HL-60 (cell line): ENCODE results near the gene ATP11A.

Source experiments
- CTCF ChIP-seq: IDR thresholded peaks from one replicate; pipeline ENCODE4 v1.5.1; 2011; ENCODE audit warnings: low read length, control low read depth, inconsistent platforms; ENCODE audit not compliant: insufficient read depth
- SPI1 ChIP-seq: IDR thresholded peaks from 2 replicates; pipeline ENCODE4 v1.6.1; 2012; ENCODE audit warnings: low read depth, mild to moderate bottlenecking, borderline replicate concordance

GRCh38 chr13:112784811-112785482 lies 95.1 kb downstream of the ATP11A start:
- no peak for TF ChIP-seq CTCF
- no peak for TF ChIP-seq SPI1
